Spleen (tissue), 7 donors: Measurements from ENCODE around the gene USP33.

Source experiments
- CTCF ChIP-seq, 11 experiments: fragments of 200-600 bp in 7 of 11; fragments of 450-650 bp in 4 of 11; sonication (generic) in 4 of 11; IDR thresholded peaks in 8 of 11; conservative IDR thresholded peaks in 3 of 11; 1 replicate in 7 of 11; 2 replicates in 4 of 11; pipeline versions ENCODE4 v1.4.0 to v1.8.0; 2016 to 2021; ENCODE audit warnings: antibody characterized with exemption in 11 of 11, inconsistent platforms in 4 of 11, mild to moderate bottlenecking in 1 of 11
- POLR2A ChIP-seq, 3 donors: fragments of 450-650 bp; IDR thresholded peaks; one replicate each; pipeline ENCODE4 v1.5.1; 2017; ENCODE audit warnings: antibody characterized with exemption in 3 of 3, mild to moderate bottlenecking in 1 of 3
- POLR2AphosphoS5 ChIP-seq, 3 donors: sonication (generic); formaldehyde crosslinking; IDR thresholded peaks; one replicate each; pipeline ENCODE4 v1.5.1; 2017; ENCODE audit warnings: antibody characterized with exemption in 3 of 3
- donor health status: DM: no; HTN: no; CAD: no; lungs with moderate emphysema.
- donor health status: DM: no; HTN: no; CAD: no.
- donor health status: DM: no; HTN: no; CAD: no.

GRCh38 chr1:77802026-77802425 is 42.4 kb upstream of the USP33 start:
- no peak for TF ChIP-seq CTCF (IDR thresholded peaks at IDR 0.05 in 8 of 11, conservative IDR thresholded peaks at IDR 0.05 in 3 of 11)
- TF ChIP-seq POLR2AphosphoS5 (IDR thresholded peaks at IDR 0.05) = no peak
- TF ChIP-seq POLR2A (IDR thresholded peaks at IDR 0.05) = no peak
